ENCODE results near the gene MAP3K7. TPM values are rescaled to one million over a fixed set of nuclear protein-coding genes. Genes with fewer than 3 reads are reported as not detected.

The MAP3K7 gene
- total RNA-seq, 1 donor from 2014 or later: 91.9 TPM

DNA sequence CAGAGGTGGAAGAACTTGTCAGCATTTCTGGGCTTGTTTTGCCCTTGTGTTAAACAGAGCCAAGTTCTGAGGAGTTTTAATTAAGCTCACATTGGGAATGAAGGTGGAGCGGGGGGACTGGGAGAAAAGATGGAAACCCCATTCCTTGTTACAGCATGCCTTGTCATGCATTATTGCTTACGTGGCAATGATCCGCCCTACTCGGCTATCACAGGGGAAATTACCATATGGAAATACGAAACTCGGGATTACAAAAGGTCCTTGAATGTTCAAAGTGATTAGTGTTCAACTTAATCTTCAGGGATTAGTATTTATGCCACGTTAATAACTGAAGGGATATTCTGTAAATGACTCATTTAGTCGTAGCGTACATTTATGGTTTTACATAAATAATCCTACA, 86.4 kb downstream of the MAP3K7 start:
- Histone ChIP-seq H2AFZ (replicated peaks) (no peak overlapping the region), H3K27me3 (no peaks in the 10 kb centered on the region), H4K20me1 (ENCODE audit: low read depth) (no peaks in the 10 kb centered on the region), H3F3A (ENCODE audit: low read depth) (peaks cover 38% of the 10 kb centered on the region), H3K79me2 (ENCODE audit: low read depth) (no peaks in the 10 kb centered on the region), H3K27ac (no peak overlapping the region), H3K9ac (no peak overlapping the region), H3K4me1 (peaks cover 42% of the 10 kb centered on the region), H3K36me3 (no peaks in the 10 kb centered on the region), H3K4me2 (no peak overlapping the region), H3K4me3 (no peak overlapping the region), H3K9me3 (ENCODE audit: low read depth) (no peaks in the 10 kb centered on the region)
- no peaks in the 10 kb centered on the region for H3K27me3 Mint-ChIP-seq (ENCODE audit: insufficient read depth, low read depth)
- peaks cover 22% of the 10 kb centered on the region for H3K4me1 Mint-ChIP-seq
- no peak overlapping the region for H3K4me3 Mint-ChIP-seq
- no peak for DNase-seq (ENCODE audit: low spot score)
- H3K27ac Mint-ChIP-seq: no peak overlapping the region
- TF ChIP-seq EZH2 (IDR thresholded peaks at IDR 0.05): no peak
- TF ChIP-seq CTCF (IDR thresholded peaks at IDR 0.05): no peak
- TF ChIP-seq EZH2phosphoT487 (IDR thresholded peaks at IDR 0.05): no peak
- no peaks in the 10 kb centered on the region for H3K9me3 Mint-ChIP-seq
- H3K36me3 Mint-ChIP-seq: no peaks in the 10 kb centered on the region

- Mint-ChIP-seq H3K4me3 (no peak overlapping the region), H3K4me1 (peaks cover 41% of the 10 kb centered on the region)
Observed at GRCh38 chr6:90497411-90497810, 89.5 kb downstream of the MAP3K7 start.

GRCh38 chr6:90496258-90497016, 90.4 kb downstream of the MAP3K7 start:
- Histone ChIP-seq H3K9me3 (ENCODE audit: low read depth) (no peaks in the 10 kb centered on the region), H3K9ac (no peak overlapping the region), H3F3A (ENCODE audit: low read depth) (peaks cover 51% of the 10 kb centered on the region), H3K79me2 (ENCODE audit: low read depth) (no peaks in the 10 kb centered on the region), H3K27me3 (no peaks in the 10 kb centered on the region), H3K27ac (peak overlapping the region; percentile 89), H3K4me3 (peak overlapping the region; percentile 22), H3K36me3 (no peaks in the 10 kb centered on the region), H2AFZ (replicated peaks) (no peak overlapping the region), H3K4me2 (peak overlapping the region; percentile 73), H3K4me1 (peaks cover 50% of the 10 kb centered on the region), H4K20me1 (ENCODE audit: low read depth) (no peaks in the 10 kb centered on the region)
- Mint-ChIP-seq H3K27me3 (ENCODE audit: insufficient read depth, low read depth) (no peaks in the 10 kb centered on the region), H3K4me3 (no peak overlapping the region), H3K4me1 (peaks cover 47% of the 10 kb centered on the region), H3K36me3 (peaks cover 2% of the 10 kb centered on the region), H3K27ac (peak overlapping the region; percentile 75), H3K9me3 (no peaks in the 10 kb centered on the region)
- TF ChIP-seq EZH2phosphoT487 (IDR thresholded peaks at IDR 0.05) (no peak), CTCF (IDR thresholded peaks at IDR 0.05) (no peak), EZH2 (IDR thresholded peaks at IDR 0.05) (no peak)
- peak; percentile 56 for DNase-seq (ENCODE audit: low spot score)

More at GRCh38 chr6:90497411-90497810, 89.5 kb downstream of the MAP3K7 start:
- Histone ChIP-seq H3K9ac (no peak overlapping the region), H3K4me2 (no peak overlapping the region), H4K20me1 (ENCODE audit: low read depth) (no peaks in the 10 kb centered on the region), H3K36me3 (no peaks in the 10 kb centered on the region), H2AFZ (replicated peaks) (no peak overlapping the region), H3F3A (ENCODE audit: low read depth) (peaks cover 57% of the 10 kb centered on the region), H3K27ac (no peak overlapping the region), H3K4me3 (no peak overlapping the region), H3K79me2 (ENCODE audit: low read depth) (no peaks in the 10 kb centered on the region), H3K27me3 (no peaks in the 10 kb centered on the region), H3K4me1 (peaks cover 53% of the 10 kb centered on the region), H3K9me3 (ENCODE audit: low read depth) (no peaks in the 10 kb centered on the region)
- TF ChIP-seq EZH2phosphoT487 (IDR thresholded peaks at IDR 0.05) (no peak), EZH2 (IDR thresholded peaks at IDR 0.05) (no peak), CTCF (IDR thresholded peaks at IDR 0.05) (no peak)
- H3K27ac Mint-ChIP-seq: peak overlapping the region; percentile 14
- no peak for DNase-seq (ENCODE audit: low spot score)
- H3K27me3 Mint-ChIP-seq (ENCODE audit: insufficient read depth, low read depth): no peaks in the 10 kb centered on the region
- no peaks in the 10 kb centered on the region for H3K36me3 Mint-ChIP-seq
- no peaks in the 10 kb centered on the region for H3K9me3 Mint-ChIP-seq

Measured in neural progenitor cell (in vitro differentiated cells).